22Rv1 (cell line): Measurements from ENCODE around the gene BICRAL.

Experiments
- ZFX ChIP-seq: fragments of 450-650 bp; IDR thresholded peaks from 2 replicates; pipeline ENCODE4 v1.6.1; 2017; ENCODE audit warnings: antibody characterized with exemption, borderline replicate concordance
- TF ChIP-seq, protein P1 (sequence below): fragments of 450-650 bp; IDR thresholded peaks from 2 replicates; pipeline ENCODE4 v1.5.1; 2017; ENCODE audit warnings: mild to moderate bottlenecking

DNA sequence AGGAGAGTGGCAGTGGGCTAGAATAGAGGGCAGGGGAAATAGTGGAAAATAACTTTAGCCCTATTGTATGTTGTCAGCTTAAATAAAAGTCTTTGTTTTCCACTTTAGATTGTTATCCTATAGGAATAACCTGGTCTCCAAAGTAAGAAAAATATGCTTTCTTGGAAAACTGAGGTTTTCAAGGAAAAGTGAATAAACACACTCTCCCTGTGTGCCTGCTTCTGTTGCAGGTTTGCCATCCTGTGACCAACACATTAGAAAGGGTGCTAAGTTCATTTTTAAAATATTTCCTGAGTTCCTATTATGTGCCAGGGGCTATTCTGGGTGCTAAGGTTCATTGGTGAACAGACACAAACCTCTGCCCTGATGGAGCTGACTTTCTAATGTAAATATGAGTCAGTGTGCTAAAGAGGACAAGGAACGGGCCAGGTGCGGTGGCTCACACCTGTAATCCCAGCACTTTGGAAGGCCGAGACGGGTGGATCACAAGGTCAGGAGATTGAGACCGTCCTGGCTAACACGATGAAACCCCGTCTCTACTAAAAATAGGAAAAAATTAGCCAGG, 23.5 kb downstream of the BICRAL start:
- TF ChIP-seq, protein P1, sequence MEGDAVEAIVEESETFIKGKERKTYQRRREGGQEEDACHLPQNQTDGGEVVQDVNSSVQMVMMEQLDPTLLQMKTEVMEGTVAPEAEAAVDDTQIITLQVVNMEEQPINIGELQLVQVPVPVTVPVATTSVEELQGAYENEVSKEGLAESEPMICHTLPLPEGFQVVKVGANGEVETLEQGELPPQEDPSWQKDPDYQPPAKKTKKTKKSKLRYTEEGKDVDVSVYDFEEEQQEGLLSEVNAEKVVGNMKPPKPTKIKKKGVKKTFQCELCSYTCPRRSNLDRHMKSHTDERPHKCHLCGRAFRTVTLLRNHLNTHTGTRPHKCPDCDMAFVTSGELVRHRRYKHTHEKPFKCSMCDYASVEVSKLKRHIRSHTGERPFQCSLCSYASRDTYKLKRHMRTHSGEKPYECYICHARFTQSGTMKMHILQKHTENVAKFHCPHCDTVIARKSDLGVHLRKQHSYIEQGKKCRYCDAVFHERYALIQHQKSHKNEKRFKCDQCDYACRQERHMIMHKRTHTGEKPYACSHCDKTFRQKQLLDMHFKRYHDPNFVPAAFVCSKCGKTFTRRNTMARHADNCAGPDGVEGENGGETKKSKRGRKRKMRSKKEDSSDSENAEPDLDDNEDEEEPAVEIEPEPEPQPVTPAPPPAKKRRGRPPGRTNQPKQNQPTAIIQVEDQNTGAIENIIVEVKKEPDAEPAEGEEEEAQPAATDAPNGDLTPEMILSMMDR: no peak
- TF ChIP-seq ZFX: no peak
